Measurements from ENCODE around the gene SH3GL1. TPM values are rescaled to one million over a fixed set of nuclear protein-coding genes. Genes with fewer than 3 reads are reported as not detected.
A peak's percentile ranks its signal among the peaks of the same experiment; 100 is the strongest.

The SH3GL1 gene
- total and polyA plus RNA-seq, 9 of the 15 experiments (the other 6 are each of a cell fraction or from before 2014, with no cell fraction given), result 1.7 to 75.3 (median 25.7) TPM

- TF ChIP-seq MLLT1 (IDR thresholded peaks at IDR 0.05), result no peak
- TF ChIP-seq RBM22 (IDR thresholded peaks at IDR 0.05; ENCODE audit: low read depth, low read length, poor library complexity, severe bottlenecking), result peak; percentile 85
- TF ChIP-seq AFF4 (CRISPR knock-in tag; IDR thresholded peaks at IDR 0.05), result no peak
- no peak for TF ChIP-seq CHD2 (IDR thresholded peaks at IDR 0.05; ENCODE audit: low read depth, low read length)
- no peak for TF ChIP-seq OTX1 (CRISPR knock-in tag; IDR thresholded peaks at IDR 0.05)
- no peak for TF ChIP-seq MAFG (tag; conservative IDR thresholded peaks at IDR 0.05)
- no peak for TF ChIP-seq RFX5 (IDR thresholded peaks at IDR 0.05; ENCODE audit: low read depth, low read length)
- no peak for TF ChIP-seq DLX4 (CRISPR knock-in tag; IDR thresholded peaks at IDR 0.05)
- TF ChIP-seq ETS1 (conservative IDR thresholded peaks at IDR 0.05; ENCODE audit: control insufficient read depth, low read depth, low read length), result no peak
- TF ChIP-seq ATF3 (IDR thresholded peaks at IDR 0.05), result peak; percentile 21
- no peak for TF ChIP-seq ATF3 (CRISPR knock-in tag; conservative IDR thresholded peaks at IDR 0.05)
- no peak for TF ChIP-seq KLF1 (tag; IDR thresholded peaks at IDR 0.05)
- TF ChIP-seq THAP12 (CRISPR knock-in tag; IDR thresholded peaks at IDR 0.05), result no peak
- TF ChIP-seq ZNF717 (CRISPR knock-in tag; IDR thresholded peaks at IDR 0.05), result no peak
Measured at GRCh38 chr19:4361152-4362046, 38.9 kb downstream of the SH3GL1 start (continued).

Data from K562 (cell line).